HCT116 (cell line): ENCODE results near the gene HOXD13.

Experiments used
- ELF1 ChIP-seq: IDR thresholded peaks from 2 replicates; pipeline ENCODE4 v1.6.1; 2012; ENCODE audit warnings: low read depth, borderline replicate concordance
- POLR2A ChIP-seq: IDR thresholded peaks from 2 replicates; pipeline ENCODE4 v1.7.0; 2011; ENCODE audit warnings: borderline replicate concordance; ENCODE audit not compliant: insufficient read depth, insufficient read length; ENCODE audit errors: extremely low read depth

DNA sequence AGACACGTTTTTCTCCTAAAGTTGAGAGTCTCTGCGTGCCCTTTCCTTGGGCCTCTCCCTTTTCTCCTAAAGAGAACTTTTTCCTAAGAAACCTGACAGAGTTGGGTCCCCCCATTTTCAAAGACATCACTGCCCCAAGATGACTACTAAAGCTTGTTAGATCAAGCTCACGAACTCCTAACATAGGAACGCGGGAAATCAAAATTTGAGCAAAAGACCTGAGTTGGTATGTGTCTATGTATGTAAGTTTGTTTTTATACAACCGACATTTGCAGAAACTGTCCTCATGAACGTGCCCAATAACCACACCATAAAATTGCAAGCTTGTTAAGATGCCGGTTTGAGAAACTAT lies 1.4 kb downstream of the HOXD13 start:
- TF ChIP-seq ELF1, result no peak
- no peak for TF ChIP-seq POLR2A
